Measurements from ENCODE around the gene SMIM15.
A peak's percentile ranks its signal among the peaks of the same experiment; 100 is the strongest.
"Not testable (repeated sequence)": the region's sequence is repeated elsewhere in the genome, so short reads cannot be mapped to it uniquely, and the experiment has no call there.

The SMIM15 gene

DNA sequence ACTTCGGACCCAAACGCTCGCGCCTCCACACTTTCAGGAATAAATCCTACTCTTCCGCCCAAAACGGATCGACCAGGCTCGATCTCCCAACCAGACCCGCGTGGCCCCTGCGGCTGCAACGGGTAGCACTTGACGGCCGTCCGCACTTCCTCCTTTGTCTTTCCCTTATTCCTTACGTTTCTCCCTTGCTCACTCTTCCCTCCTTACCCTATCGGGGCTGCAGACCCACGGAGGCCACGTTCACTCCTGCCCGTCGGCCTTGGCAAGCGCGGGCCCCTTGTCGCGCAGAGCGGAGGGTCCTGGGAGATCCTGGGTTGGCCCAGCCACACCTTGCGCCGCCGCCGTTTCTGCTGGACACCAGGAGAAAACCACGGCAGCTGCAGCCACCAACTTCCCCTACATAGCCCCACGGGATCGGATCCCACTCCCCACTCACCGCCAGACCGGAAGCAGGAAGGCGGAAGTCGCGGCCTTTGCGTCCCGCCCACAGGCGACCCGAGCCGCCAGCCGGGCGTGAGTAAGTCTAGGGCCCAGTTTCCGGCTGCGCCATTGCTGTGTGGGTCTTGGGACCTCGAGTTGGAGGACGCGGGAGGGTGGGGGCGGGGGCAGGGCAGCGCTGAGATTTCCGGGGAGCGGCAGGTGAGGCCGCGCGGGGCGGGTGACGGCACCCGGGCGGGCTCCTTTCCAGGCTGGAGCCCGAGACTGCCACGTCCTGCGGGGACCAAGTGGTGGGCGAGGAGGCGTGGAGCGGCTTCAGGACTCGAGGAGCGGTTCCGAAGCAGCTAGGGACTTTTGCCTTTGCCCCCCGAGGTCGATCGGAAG lies at the start of gene SMIM15:
Gene SMIM15, minus strand, starts transcription at position 459 of the 822 bp plus-strand sequence. CDS start 2,297 bp downstream, outside the sequence.
- peak; percentile 93 for DNase-seq

DNA sequence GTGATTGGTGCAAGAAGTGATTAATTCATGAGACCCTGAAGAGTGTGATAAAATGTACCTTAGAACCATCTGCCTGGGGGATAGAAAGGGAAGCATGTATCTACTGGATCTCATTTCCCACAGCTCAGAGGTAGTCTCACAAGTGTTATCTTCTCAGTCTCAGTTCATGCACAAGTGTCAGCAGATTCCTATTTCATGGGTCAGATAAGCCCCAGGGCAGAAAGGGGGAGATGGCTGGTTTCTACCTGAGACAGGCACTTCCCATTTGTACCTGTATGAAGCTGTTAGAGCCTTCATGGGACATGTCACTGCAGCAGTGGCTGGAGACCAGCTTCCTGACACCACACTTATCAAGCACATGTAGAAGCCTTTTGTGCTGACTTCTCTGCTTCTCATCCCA lies 45.6 kb upstream of the SMIM15 start:
- no peak for DNase-seq

GRCh38 chr5:61205013-61205412 lies 42.7 kb upstream of the SMIM15 start:
- DNase-seq = no peak

DNA sequence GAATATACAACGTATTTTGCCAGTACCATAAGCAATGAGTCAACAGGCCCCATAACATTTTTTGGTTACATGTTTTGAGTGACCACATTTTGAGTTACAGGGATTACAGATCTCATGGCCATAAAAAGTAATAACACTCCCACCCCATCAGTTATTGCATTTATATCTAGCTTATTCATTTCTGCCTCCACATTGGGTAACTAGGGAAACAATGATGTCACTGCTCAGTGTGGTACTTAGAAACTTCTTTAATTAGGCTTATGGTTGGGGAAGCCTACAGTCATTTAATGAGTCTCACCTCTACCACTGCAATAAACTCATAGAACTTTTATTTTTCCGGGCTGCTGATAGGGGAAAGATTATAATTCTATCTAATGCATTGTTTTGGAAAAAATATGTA lies 39.9 kb upstream of the SMIM15 start:
- DNase-seq = no peak

- no peak for DNase-seq
These were observed 38.4 kb upstream of the SMIM15 start for GRCh38 chr5:61200582-61201155.

- DNase-seq = no peak
These were observed 36.3 kb upstream of the SMIM15 start for GRCh38 chr5:61198606-61199005.

DNA sequence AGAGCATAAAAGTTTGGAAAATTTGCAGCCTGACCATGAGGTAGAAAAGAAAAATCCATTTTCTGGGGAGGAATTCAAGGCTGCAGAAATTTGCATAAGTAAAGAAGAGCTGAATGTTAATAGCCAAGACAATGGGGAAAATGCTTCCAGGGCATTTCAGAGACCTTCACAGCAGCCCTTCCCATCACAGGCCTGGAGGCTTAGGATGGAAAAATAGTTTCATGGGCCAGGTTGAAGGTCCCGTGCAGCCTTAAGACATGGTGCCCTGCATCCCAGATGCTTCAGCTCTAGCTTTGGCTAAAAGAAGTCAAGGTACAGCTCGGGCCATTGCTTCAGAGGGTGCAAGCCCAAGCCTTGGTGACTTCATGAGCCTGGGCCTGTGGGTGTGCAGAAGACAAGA lies 25.6 kb upstream of the SMIM15 start:
- DNase-seq = not testable (repeated sequence)

GRCh38 chr5:61187352-61187751 lies 25.1 kb upstream of the SMIM15 start:
- not testable (repeated sequence) for DNase-seq

DNA sequence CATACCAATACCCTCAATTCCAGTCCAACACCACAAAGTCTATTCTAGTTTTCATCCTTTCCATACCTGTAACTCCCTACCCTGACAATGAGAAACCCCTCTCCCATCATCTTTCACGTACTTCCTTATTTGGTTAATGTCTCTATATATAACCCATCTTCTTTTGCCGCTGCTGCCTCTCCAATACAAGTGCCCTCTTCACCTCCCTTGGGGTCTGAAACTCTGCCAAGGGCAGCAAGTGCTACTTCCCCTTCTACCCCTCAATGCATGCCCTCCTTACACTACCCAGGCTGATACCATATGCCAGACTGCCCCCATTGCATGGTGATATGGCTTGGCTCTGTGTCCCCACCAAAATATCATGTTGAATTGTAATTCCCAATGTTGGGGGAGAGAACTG lies 24.4 kb upstream of the SMIM15 start:
- no peak for DNase-seq

GRCh38 chr5:61184708-61185107 lies 22.4 kb upstream of the SMIM15 start:
- no peak for DNase-seq

DNA sequence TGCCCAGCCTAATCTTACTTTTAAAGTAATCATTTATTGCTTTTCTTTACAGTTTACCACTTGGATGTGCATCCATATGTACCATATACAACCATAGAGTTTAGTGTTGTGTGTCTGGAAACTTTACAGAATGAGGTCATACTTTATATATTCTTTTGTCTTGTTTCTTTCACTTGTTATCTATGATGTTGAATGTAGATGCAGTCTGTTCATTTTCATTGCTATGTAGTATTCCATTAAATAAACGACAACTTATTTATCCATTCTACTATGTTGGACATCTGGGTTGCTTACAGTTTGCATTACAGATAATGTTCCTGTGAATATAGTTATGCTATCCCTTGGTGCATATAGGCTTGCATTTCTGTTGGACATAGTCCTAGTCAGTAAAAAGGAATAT lies 21.3 kb upstream of the SMIM15 start:
- no peak for DNase-seq

DNA sequence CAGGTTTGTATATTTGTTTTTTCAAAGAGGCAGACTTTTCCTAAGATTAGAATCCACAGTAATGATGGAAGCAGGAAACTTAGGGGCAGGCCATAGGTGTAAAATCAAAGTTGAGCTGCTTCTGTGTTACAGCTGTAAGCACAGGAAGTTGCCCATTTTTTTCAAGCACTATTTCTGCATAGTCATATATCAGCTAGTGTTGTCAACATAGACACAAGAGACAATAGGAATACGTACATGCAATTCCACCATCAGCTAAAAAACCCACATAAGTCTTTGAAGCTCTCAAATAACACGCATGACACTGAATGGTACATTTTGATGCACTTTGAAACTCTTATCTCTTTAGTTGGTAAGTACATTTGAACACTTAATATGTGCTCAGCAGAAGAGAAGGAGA lies 20.2 kb upstream of the SMIM15 start:
- DNase-seq = no peak

DNA sequence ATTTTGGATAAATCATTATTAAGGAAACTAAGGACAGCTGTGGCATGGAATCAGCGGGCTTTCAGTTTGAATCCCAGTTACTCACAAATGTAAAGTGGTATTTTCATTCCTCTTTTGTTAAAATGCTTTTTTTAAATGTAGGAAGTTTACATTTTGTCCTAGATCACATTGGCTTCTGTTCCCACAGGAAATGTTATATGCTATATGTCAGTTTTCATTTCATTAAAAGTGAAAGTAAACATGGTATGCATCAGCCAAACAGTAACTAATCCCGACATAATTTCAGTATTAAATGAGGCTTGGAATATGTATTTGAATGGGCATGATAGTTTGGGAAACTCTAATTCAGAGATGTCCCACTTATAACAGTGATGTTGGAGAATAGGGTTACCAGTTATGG lies 18.6 kb upstream of the SMIM15 start:
- no peak for DNase-seq

DNA sequence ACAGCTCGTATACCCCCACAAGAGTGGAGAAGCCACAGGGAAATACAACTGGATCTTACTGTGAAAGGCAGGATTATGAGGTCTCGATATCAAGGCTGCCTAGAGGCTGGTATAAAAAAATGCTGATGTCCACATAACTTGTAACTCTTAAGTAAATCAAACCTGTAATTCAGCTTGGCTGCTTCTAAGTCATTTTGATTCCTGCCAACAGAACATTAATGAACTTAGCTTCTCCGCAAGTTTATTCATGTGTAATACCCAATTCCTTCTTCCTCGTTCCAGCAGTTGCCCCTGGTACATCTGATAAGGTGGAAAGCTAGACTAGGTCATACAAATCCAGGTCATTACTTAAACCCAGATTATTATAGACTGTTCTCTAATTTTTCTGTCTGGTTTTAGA lies 16.4 kb upstream of the SMIM15 start:
- DNase-seq = no peak

DNA sequence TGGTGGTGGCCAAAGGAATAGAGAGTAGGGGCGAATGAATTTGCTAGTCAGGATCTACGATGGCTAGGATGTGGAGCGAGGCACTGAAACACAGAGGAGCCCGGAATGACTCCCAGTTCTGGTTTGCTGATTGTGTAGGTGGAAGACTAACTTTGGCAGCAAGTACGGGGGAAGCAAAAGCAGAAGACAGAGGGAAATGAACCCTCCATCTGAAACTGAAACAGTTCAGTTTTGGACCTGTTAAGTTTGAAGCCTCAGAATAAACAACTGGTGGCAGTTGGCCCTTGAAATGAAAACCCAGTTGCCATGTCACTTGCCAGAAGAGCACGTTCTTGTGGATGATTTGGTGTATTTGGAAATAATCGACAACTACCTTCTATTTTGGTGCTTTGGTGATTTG lies 15.4 kb upstream of the SMIM15 start:
- DNase-seq = no peak

GRCh38 chr5:61177070-61177469 lies 14.8 kb upstream of the SMIM15 start:
- no peak for DNase-seq

DNA sequence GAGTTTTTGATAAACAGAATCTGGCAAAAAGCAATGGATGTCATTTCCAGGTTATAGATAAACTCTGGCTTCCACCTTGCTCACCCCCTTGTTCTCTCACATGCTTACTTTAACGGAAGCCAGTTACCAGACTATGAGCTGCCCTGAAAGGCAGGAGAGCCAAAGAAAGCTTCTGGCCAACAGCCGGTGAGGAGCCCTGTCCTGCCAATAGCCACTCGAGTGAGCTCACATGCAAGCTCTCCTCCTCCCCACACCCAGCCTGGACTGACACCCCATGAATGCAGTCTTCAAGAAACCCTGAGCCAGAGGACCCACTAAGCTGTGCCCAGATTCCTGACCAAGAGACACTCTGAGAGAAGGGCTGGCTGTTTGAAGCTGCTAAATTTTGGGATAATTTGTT lies 14.4 kb upstream of the SMIM15 start:
- DNase-seq = no peak

DNA sequence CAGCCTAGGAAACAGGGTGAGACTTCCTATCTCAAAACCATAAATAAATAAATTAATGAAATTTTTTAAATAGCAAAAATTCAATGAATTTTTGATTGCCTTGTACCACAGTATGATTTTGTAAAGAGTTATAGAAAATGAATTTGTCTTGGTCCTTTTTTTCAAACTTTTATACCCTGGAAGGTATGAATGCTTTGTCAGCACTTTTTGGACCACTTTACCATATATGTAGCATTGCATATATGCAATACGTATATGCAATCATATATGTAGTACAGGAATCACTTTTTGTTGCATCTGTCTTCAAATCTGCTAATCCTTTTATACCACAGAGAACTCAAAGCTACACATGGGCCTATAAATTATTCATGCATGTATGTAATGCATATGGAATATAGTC lies 9.2 kb upstream of the SMIM15 start:
- no peak for DNase-seq

DNA sequence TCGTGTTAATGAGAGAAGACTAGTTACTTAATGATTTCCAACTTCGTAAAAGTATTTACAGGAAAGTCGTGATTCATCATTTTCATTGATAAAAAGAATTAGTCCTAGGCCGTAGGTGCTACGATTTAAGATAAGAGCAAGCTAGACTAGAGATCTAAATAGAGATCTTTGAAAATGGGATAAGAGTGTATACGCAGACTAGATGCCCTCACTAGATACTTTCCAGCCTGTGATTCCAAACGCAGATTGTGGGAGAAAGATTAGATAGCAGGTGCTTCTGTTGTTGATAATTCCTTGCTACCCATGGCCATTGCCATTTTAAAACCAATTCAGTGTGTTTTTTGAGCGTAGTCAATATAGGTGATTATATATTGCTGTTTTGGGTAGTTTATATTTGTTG lies 6.7 kb upstream of the SMIM15 start:
- DNase-seq = no peak

- no peak for DNase-seq
These were observed 5.1 kb upstream of the SMIM15 start for GRCh38 chr5:61167382-61167781.

GRCh38 chr5:61163905-61164304 lies 1.6 kb upstream of the SMIM15 start:
- DNase-seq = no peak

DNA sequence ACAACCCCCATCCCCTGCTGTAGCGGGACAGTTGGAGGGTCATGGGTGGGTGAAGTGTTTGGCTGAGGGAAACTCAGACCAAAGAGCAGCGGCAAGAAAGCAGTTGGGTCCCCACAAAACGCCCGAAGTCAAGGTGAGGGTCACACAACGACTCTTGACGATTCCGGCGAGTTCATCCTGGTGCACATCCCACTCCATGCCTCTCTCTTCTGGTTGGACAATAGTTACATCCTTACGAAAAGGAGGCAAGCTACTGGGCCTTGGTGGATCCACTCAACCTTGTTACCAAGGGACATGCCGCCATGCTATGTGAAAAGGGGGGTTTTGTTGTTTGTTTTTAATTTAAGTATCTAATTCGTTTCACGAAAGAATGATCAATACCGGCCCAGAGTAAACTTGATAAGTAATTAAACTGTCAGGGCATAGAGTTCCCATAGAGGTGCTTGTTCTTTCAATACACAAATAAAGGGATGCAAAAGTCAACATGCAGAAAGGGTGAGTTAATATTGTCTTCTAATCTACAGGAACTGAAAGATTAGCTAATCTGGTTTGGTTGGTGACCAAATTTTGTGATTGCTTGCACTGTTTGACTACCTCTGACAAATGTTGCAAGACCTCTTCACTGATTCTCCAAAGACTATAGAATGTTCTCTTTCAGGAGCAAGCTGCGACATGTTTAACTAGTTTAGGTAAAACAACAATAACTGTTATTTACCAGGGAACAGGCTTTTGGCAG lies 732 bp upstream of the SMIM15 start:
- no peak for DNase-seq

DNA sequence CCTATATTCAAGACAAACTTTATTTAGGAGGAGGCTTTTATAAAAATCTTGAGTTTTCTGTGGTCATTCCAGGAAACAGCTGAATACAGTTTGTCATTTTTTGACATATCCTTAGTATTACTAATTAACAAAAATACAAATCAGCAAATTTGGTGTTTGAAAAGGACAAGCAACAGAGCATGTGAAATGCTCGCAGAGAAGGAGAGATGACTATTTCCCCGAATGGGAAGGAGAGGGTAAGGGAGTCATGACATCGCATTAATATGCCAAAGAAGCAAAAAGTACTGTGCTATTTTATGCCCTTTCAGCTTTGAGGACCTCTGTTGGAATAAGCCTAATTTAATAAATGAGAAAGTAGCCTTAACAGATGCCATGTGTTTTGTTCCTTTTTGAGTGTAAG lies 1.8 kb downstream of the SMIM15 start:
- no peak for DNase-seq

GRCh38 chr5:61159836-61160235 lies 2.4 kb downstream of the SMIM15 start:
- no peak for DNase-seq

Measured in activated effector memory CD4-positive, alpha-beta T cell treated with anti-CD3 and anti-CD28 coated beads, Interleukin-2, amount 50 U/mL, for 16 hours (primary cell).